ENCODE data around the gene CEP78.

The CEP78 gene

GRCh38 chr9:78291240-78291925, 55.5 kb downstream of the CEP78 start:
- DNase-seq: no peak

- DNase-seq: no peak
Measured at GRCh38 chr9:78292026-78292425, 56.2 kb downstream of the CEP78 start.

- no peak for DNase-seq
Measured at GRCh38 chr9:78292716-78293497, 57.0 kb downstream of the CEP78 start.

- DNase-seq: no peak
Measured at GRCh38 chr9:78294290-78295176, 58.7 kb downstream of the CEP78 start.

GRCh38 chr9:78295177-78295575, 59.3 kb downstream of the CEP78 start:
- no peak for DNase-seq

- no peak for DNase-seq
Measured at GRCh38 chr9:78295731-78296130, 59.9 kb downstream of the CEP78 start.

GRCh38 chr9:78296201-78296892, 60.5 kb downstream of the CEP78 start:
- DNase-seq: peak; percentile 65

GRCh38 chr9:78296893-78297671, 61.2 kb downstream of the CEP78 start, which contains the start of gene PSAT1:
Gene PSAT1 (plus strand): TSS chr9:78297125. CDS start chr9:78297211, 86 bp downstream.
- peak; percentile 79 for DNase-seq

- DNase-seq: no peak
Measured at GRCh38 chr9:78297672-78297961, 61.7 kb downstream of the CEP78 start.

- DNase-seq: no peak
Measured at GRCh38 chr9:78298046-78298765, 62.3 kb downstream of the CEP78 start.

- DNase-seq: no peak
Measured at GRCh38 chr9:78300209-78300608, 64.3 kb downstream of the CEP78 start.

GRCh38 chr9:78301466-78301865, 65.6 kb downstream of the CEP78 start:
- DNase-seq: no peak

- no peak for DNase-seq
Measured at GRCh38 chr9:78303377-78304062, 67.6 kb downstream of the CEP78 start.

- no peak for DNase-seq
Measured at GRCh38 chr9:78304357-78304756, 68.5 kb downstream of the CEP78 start.

GRCh38 chr9:78306222-78307076, 70.6 kb downstream of the CEP78 start:
- DNase-seq: no peak

GRCh38 chr9:78307360-78307759, 71.5 kb downstream of the CEP78 start:
- no peak for DNase-seq

GRCh38 chr9:78309066-78309465, 73.2 kb downstream of the CEP78 start:
- no peak for DNase-seq

- DNase-seq: no peak
Measured at GRCh38 chr9:78311075-78311474, 75.2 kb downstream of the CEP78 start.

- DNase-seq: no peak
Measured at GRCh38 chr9:78311886-78312524, 76.1 kb downstream of the CEP78 start.

All from NCI-H2107 (cell line).